Liver (tissue), 9 donors: ENCODE measurements around the gene PPOX. TPM values are rescaled to one million over a fixed set of nuclear protein-coding genes. Genes with fewer than 3 reads are reported as not detected.

Source experiments
- DNase-seq: peaks from one replicate; pipeline ENCODE4 v3.0.0-alpha.2; 2017; ENCODE audit warnings: low spot score
- H3K27ac ChIP-seq, 2 donors: one replicate each; pipeline ENCODE4 v1.7.0; 2013; ENCODE audit warnings: inconsistent platforms in 2 of 2, low read length in 2 of 2, control low read depth in 1 of 2, low read depth in 1 of 2, mild to moderate bottlenecking in 1 of 2
- H3K27me3 ChIP-seq, 4 donors: one replicate each; pipeline versions ENCODE4 v1.6.1 to v1.7.0; 2013; ENCODE audit warnings: low read length in 3 of 4, inconsistent platforms in 1 of 4, mild to moderate bottlenecking in 1 of 4, moderate library complexity in 1 of 4; ENCODE audit not compliant: control insufficient read depth in 4 of 4, insufficient read depth in 4 of 4
- H3K36me3 ChIP-seq, 4 donors: one replicate each; pipeline versions ENCODE4 v1.6.1 to v1.7.0; 2013; ENCODE audit warnings: low read length in 3 of 4, mild to moderate bottlenecking in 3 of 4, low read depth in 1 of 4, moderate library complexity in 1 of 4; ENCODE audit not compliant: control insufficient read depth in 4 of 4, insufficient read depth in 3 of 4
- H3K4me1 ChIP-seq, 4 donors: one replicate each; pipeline versions ENCODE4 v1.6.1 to v1.7.0; 2013; ENCODE audit warnings: low read length in 3 of 4, mild to moderate bottlenecking in 3 of 4, moderate library complexity in 1 of 4; ENCODE audit not compliant: control insufficient read depth in 4 of 4, insufficient read depth in 4 of 4
- H3K4me3 ChIP-seq, 3 donors: one replicate each; pipeline versions ENCODE4 v1.6.1 to v1.7.0; 2013; ENCODE audit warnings: low read length in 3 of 3, control low read depth in 1 of 3, low read depth in 1 of 3, mild to moderate bottlenecking in 1 of 3
- H3K9ac ChIP-seq, 2 donors: one replicate each; pipeline ENCODE4 v1.7.0; 2013; ENCODE audit warnings: low read length in 2 of 2, mild to moderate bottlenecking in 2 of 2, moderate library complexity in 2 of 2, control low read depth in 1 of 2, low read depth in 1 of 2
- H3K9me3 ChIP-seq, 4 donors: one replicate each; pipeline versions ENCODE4 v1.6.1 to v1.7.0; 2013; ENCODE audit warnings: low read length in 3 of 4; ENCODE audit not compliant: control insufficient read depth in 4 of 4
- ATF3 ChIP-seq: IDR thresholded peaks from 2 replicates; pipeline ENCODE4 v1.6.1; 2016; ENCODE audit warnings: antibody characterized with exemption
- CTCF ChIP-seq: fragments of 150-350 bp; IDR thresholded peaks from 2 replicates; pipeline ENCODE4 v1.5.1; 2017; ENCODE audit warnings: improper control_type of control experiment, low read depth, low read length; ENCODE audit not compliant: missing input control
- EGR1 ChIP-seq, 2 donors: IDR thresholded peaks; 2 replicates each; pipeline ENCODE4 v1.6.1; 2016 to 2018; ENCODE audit warnings: antibody characterized with exemption in 2 of 2, low read depth in 2 of 2
- FOXA1 ChIP-seq: IDR thresholded peaks from 2 replicates; pipeline ENCODE4 v1.6.1; 2016; ENCODE audit warnings: antibody characterized with exemption
- FOXA2 ChIP-seq: IDR thresholded peaks from 2 replicates; pipeline ENCODE4 v1.6.1; 2016; ENCODE audit warnings: antibody characterized with exemption
- GABPA ChIP-seq, 2 donors: IDR thresholded peaks in 1 of 2; conservative IDR thresholded peaks in 1 of 2; 2 replicates each; pipeline ENCODE4 v1.6.1; 2016; ENCODE audit warnings: antibody characterized with exemption in 2 of 2, mild to moderate bottlenecking in 1 of 2, moderate library complexity in 1 of 2
- HNF4A ChIP-seq, 2 donors: conservative IDR thresholded peaks; 2 replicates each; pipeline ENCODE4 v1.6.1; 2016; ENCODE audit warnings: antibody characterized with exemption in 2 of 2, mild to moderate bottlenecking in 2 of 2
- HNF4G ChIP-seq: IDR thresholded peaks from 2 replicates; pipeline ENCODE4 v1.6.1; 2016; ENCODE audit warnings: antibody characterized with exemption
- JUND ChIP-seq, 2 donors: IDR thresholded peaks; 2 replicates each; pipeline ENCODE4 v1.6.1; 2016; ENCODE audit warnings: antibody characterized with exemption in 2 of 2
- MAX ChIP-seq: IDR thresholded peaks from 2 replicates; pipeline ENCODE4 v1.6.1; 2016; ENCODE audit warnings: antibody characterized with exemption
- NR2F2 ChIP-seq: IDR thresholded peaks from 2 replicates; pipeline ENCODE4 v1.6.1; 2016; ENCODE audit warnings: antibody characterized with exemption
- RAD21 ChIP-seq, 2 donors: IDR thresholded peaks; 2 replicates each; pipeline ENCODE4 v1.6.1; 2016; ENCODE audit warnings: antibody characterized with exemption in 2 of 2, mild to moderate bottlenecking in 2 of 2
- REST ChIP-seq: IDR thresholded peaks from 2 replicates; pipeline ENCODE4 v1.6.1; 2016; ENCODE audit warnings: antibody characterized with exemption, mild to moderate bottlenecking
- RXRA ChIP-seq, 2 donors: IDR thresholded peaks; 2 replicates each; pipeline ENCODE4 v1.6.1; 2017 to 2018; ENCODE audit warnings: antibody characterized with exemption in 2 of 2, mild to moderate bottlenecking in 1 of 2
- SP1 ChIP-seq: IDR thresholded peaks from 2 replicates; pipeline ENCODE4 v1.6.1; 2018; ENCODE audit warnings: antibody characterized with exemption, mild to moderate bottlenecking
- TAF1 ChIP-seq: conservative IDR thresholded peaks from 2 replicates; pipeline ENCODE4 v1.6.1; 2016; ENCODE audit warnings: antibody characterized with exemption, mild to moderate bottlenecking
- YY1 ChIP-seq: IDR thresholded peaks from 2 replicates; pipeline ENCODE4 v1.6.1; 2016; ENCODE audit warnings: antibody characterized with exemption, mild to moderate bottlenecking
- WGBS: extraction: QIAGEN DNeasy Blood & Tissue Kit; methylation state at CpG from one replicate; pipeline ENCODE4 v1.1.7; 2013; 5-methylcytosine and 5-hydroxymethylcytosine counted together
- polyA plus RNA-seq, 2 donors: library from polyadenylated mRNA; stranded (reverse) in 1 of 2; unstranded in 1 of 2; fragments of 200-250 nt in 1 of 2; fragments of >200 nt in 1 of 2; fragmentation: Nextera tagmentation in 1 of 2; extraction: Ambion mirVana in 1 of 2; gene quantifications; one replicate each; pipeline versions ENCODE4 v1.2.1 to v1.2.3, GENCODE V29; 2013 to 2015
- total RNA-seq, 2 donors: library from RNA; depleted of rRNA; stranded (reverse); fragments of >200 nt; gene quantifications; one replicate each; pipeline ENCODE4 v1.2.3, GENCODE V29; 2014
- donor health status: healthy.
- donor health status: healthy.
- donor health status: healthy.
- donor health status: healthy.
- donor health status: healthy.

The PPOX gene
- total and polyA plus RNA-seq, 4 donors, result 6.2 to 106 (median 7.9) TPM

- peak overlapping the region in 2 of 3 donors; percentile 14 to 29 for H3K4me3 ChIP-seq
- 85% methylated on average over 27 of the region's 27 CpGs for WGBS
- H3K4me1 ChIP-seq, result peaks cover 14 to 38% (median 26%) of the 10 kb centered on the region in 4 donors
- H3K27ac ChIP-seq, result peak overlapping the region; percentile 73 to 95
- peaks cover 0 to 1% (median 0%) of the 10 kb centered on the region in 4 donors for H3K36me3 ChIP-seq
- no peaks in the 10 kb centered on the region for H3K9me3 ChIP-seq
- TF ChIP-seq JUND (IDR thresholded peaks at IDR 0.05), result no peak
- TF ChIP-seq RAD21 (IDR thresholded peaks at IDR 0.05), result no peak
- TF ChIP-seq TAF1, result no peak
- TF ChIP-seq HNF4A (conservative IDR thresholded peaks at IDR 0.05), result no peak
- TF ChIP-seq ATF3, result no peak
- no peak for TF ChIP-seq CTCF
- no peak for TF ChIP-seq NR2F2
- no peak for TF ChIP-seq YY1
- no peak for TF ChIP-seq REST
- no peak for TF ChIP-seq GABPA (IDR thresholded peaks at IDR 0.05 in 1 of 2, conservative IDR thresholded peaks at IDR 0.05 in 1 of 2)
- no peak for TF ChIP-seq FOXA1
- TF ChIP-seq MAX, result no peak
- no peak for TF ChIP-seq RXRA (IDR thresholded peaks at IDR 0.05)
- no peak for TF ChIP-seq SP1
- TF ChIP-seq FOXA2, result no peak
- no peak for DNase-seq
- no peaks in the 10 kb centered on the region for H3K27me3 ChIP-seq
- H3K9ac ChIP-seq, result no peak overlapping the region
These were observed 30.6 kb downstream of the PPOX start for GRCh38 chr1:161196521-161197451.

GRCh38 chr1:161197560-161198193, 31.5 kb downstream of the PPOX start:
- H3K4me1 ChIP-seq, result peaks cover 10 to 34% (median 24%) of the 10 kb centered on the region in 4 donors
- no peak for DNase-seq
- TF ChIP-seq REST (no peak), GABPA (IDR thresholded peaks at IDR 0.05 in 1 of 2, conservative IDR thresholded peaks at IDR 0.05 in 1 of 2) (no peak), RAD21 (IDR thresholded peaks at IDR 0.05) (no peak), TAF1 (no peak), MAX (no peak), YY1 (no peak), FOXA2 (no peak), JUND (IDR thresholded peaks at IDR 0.05) (no peak), HNF4G (no peak), CTCF (no peak), SP1 (no peak), NR2F2 (no peak), EGR1 (IDR thresholded peaks at IDR 0.05; ENCODE audit: low read depth in 2 of 2) (no peak)

More at GRCh38 chr1:161197560-161198193, 31.5 kb downstream of the PPOX start:
- peak overlapping the region; percentile 2 to 29 (median 21) for H3K4me3 ChIP-seq
- 75% methylated on average over 11 of the region's 11 CpGs for WGBS
- H3K36me3 ChIP-seq, result no peaks in the 10 kb centered on the region
- no peaks in the 10 kb centered on the region for H3K9me3 ChIP-seq
- no peak overlapping the region for H3K9ac ChIP-seq
- no peaks in the 10 kb centered on the region for H3K27me3 ChIP-seq
- H3K27ac ChIP-seq, result peak overlapping the region; percentile 73 to 95
